GM21423 (cell line): ENCODE results near the gene TIAM1.
A peak's percentile ranks its signal among the peaks of the same experiment; 100 is the strongest.

ENCODE experiments used
- ATAC-seq: cut with Tn5 transposase; IDR thresholded peaks from one replicate; pipeline ENCODE4 v1.9.1; 2021; ENCODE audit warnings: mild to moderate bottlenecking, moderate library complexity; ENCODE audit not compliant: unreplicated experiment

TIAM1 gene

DNA sequence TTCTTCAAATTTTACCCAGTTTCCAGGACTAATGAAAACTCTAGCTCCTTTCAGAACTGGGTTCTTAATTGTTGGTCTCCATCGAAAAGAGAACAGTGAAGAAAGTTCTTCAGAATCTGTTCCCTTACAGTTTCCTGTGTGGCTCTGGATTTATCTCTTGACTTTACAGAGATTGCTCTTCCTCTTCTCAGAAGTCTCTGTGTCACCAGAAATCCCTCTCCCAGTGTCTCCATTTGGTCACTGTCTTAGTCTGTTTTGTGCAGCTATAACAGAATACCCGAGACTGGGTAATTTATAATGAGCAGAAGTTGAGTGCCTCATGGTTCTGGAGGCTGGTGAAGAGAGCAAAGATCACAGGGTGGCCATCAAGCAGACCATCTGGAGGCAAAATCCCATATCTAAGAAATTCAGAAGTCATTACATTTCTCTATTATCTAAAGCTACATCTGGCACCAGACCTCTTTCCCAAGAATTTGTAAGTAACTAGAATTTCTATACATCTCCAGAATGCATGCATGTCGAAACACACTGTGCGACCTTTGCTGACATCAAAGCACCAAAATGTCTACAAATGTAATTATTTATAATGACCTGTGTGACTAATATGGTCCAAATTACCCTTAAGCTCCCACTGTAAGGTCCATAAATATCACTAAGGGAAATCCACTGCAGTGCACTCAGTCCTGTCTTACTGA lies 240.3 kb downstream of the TIAM1 start:
- ATAC-seq, result no peak

DNA sequence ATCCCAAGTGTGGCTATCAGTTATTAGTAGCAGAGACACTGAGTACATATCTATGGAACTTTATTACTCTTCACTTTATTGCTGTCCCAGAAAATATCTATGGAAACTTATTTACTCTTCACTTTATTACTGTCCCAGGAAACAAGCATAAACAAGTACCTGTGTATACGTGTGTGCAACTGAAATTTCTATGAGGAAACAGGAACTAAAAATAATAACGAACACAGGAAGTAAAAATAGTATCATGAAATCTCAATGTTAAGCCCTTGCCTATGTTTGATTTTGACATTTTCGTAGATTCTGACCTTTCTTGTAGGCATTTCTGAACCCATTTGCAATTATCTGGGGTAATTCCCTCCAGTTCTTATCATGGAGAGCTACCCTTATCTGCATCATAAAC lies 240.9 kb downstream of the TIAM1 start:
- no peak for ATAC-seq

DNA sequence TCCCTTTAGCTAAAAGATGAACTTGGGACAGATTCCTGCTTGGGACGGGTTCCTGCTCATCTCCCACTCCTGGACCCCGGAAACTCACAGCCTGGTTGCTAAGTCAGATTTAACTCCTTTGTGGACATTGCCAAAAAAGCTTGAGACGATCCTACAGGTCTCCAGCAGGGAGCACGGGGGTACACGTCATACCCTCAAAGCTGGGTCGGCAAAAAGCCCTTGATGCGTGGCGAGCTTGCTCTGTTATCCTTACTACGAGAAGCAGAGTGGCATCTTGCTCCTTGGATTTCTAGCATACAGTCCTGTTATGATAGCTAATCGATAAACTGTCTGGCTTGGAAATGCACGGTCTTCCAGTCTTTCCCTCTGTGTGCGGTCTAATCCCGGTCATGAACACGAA lies 244.9 kb downstream of the TIAM1 start:
- ATAC-seq, result no peak

DNA sequence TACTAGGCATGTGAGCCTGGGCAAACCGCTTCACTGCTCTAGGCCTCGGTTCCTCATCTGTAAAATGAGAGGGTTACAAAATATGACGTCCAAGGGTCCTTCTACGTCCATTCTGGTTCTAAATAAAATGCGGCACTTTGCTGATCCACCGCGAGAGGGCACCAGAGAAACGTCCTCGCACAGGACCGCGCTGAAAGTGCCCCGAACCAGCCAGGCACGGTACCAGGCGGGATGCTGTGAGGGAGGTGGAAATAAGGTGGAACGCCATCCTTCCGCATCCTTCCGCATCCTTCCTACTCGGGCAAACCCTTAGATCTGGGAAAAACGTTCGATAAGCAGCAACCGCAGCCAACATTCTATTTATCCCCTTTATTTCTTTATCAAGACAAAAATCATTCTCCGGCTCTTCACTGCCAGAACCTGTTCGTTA lies 245.5 kb downstream of the TIAM1 start:
- peak; percentile 66 for ATAC-seq

DNA sequence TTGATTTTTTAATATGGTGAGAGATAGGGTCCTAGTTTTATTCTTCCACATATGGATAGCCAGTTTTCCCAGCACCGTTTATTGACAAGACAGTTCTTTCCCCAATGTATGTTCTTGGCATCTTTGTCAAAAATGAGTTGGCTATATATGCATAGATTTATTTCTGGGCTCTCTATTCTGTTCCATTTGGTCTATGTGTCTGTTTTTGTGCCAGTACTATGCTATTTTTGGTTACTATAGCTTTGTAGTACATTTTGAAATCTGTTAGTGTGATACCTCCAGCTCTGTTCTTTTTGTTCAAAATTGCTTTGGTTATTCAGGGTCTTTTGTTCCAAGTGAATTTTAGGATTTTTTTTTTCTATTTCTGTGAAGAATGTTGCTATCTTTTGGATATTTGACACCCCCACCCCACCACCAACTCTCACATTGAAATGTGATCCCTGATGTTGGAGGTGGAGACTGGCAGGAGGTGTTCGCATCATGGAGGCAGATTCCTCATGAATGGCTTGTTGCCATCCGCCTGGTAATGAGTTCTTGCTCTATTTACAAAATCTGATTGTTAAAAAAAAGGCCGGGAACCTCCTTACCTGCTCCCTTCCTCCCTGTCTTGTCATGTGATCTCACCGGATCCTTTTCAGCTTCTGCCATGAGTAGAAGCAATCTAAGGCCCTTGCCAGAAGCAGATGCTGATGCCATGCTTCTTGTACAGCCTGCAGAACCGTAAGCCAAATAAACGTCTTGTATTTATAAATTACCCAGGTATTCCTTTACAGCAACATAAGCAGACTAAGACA lies 251.0 kb downstream of the TIAM1 start:
- ATAC-seq, result no peak

DNA sequence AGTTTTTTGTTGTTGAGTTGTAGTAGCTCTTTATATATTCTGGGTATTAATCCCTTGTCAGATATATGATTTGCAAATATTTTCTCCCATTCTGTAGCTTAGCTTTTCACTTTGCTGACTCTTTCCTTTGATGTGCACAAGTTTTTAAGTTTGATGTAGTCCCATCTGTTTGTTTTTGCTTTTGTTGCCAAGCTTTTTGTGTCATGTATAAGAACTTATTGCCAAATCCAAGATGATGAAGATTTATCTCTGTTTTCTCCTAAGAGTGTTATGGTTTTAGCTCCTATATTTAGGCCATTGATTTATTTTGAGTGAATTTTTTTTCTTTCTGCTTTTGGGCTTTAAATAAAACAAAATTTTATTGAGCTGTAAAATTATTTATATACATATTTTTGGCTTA lies 253.7 kb downstream of the TIAM1 start:
- no peak for ATAC-seq

DNA sequence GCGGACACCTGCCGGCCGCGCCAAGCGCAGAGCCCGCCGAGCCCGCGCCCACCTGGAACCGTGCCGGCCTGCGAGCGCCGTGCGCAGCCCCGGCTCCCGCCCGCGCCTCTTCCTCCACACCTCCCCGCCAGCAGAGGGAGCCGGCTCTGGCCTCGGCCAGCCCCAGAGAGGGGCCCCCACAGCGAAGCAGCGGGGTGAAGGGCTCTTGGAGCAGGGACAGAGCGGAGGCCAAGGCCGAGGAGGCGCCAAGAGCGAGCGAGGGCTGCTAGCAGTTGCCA lies 255.6 kb downstream of the TIAM1 start:
- ATAC-seq, result no peak

DNA sequence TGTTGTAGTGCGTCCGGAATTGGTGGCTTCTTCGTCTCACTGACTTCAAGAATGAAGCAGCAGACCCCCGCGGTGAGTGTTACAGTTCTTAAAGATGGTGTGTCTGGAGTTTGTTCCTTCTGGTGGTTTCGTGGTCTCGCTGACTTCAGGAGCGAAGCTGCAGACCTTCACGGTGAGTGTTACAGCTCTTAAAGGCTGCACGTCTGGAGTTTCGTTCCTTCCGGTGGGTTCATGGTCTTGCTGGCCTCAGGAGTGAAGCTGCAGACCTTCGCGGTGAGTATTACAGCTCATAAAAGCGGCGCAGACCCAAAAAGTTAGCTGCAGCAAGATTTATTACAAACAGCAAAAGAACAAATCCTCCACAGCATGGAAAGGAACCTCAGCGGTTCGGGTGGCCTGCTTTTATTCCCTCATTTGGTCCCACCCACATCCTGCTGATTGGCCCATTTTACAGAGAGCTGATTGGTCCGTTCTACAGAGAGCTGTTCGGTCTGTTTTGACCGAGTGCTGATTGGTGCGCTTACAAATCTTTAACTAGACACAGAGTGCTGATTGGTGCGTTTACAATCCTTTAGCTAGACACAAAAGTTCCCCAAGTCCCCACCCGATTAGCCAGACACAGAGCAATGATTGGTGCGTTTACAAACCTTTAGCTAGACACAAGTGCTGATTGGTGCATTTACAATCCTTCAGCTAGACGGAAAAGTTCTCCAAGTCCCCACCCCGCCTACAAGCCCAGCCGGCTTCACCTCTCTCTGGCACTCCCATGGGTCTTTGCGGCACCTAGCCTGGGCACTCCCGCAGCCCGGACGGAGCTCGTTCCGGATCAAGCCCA lies 256.2 kb downstream of the TIAM1 start:
- ATAC-seq, result no peak

DNA sequence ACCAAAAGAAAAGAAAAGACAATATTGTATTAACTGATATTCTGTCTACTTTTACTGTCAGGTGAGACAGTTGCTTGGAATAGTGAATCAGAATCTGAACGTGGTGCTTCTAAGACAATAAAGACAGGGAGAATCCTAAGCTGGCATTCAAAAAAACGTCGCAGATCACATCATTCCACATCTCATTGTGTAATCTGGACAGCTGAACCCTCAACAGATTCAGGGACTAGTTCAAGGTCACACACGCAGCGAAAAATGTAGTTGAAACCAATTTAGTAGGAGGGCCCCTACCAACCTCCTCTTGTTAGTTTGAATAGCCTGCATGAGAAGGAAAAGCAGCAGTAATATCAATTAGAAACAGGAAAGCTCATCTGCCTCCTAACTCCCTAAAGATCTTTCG lies 259.4 kb downstream of the TIAM1 start:
- ATAC-seq, result no peak

DNA sequence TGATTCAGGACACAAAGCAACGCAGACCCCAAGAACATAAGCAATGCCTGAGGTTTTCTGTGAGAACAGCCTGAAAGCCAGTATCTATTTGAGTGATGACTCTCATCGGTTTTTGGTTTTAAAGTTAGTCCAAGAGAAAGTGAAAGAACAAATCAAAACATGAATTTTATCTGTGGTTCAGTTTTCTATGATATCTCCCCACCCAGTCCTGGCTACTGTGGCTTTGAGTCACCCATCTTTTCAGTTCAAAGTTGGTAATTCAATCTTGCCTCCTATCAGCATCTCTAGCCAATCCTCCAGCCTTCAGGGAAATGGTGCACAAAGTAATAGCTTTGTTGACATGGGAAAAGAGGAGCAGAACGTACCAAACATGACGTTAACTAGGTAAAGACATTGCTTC lies 265.3 kb downstream of the TIAM1 start:
- ATAC-seq, result peak; percentile 60

DNA sequence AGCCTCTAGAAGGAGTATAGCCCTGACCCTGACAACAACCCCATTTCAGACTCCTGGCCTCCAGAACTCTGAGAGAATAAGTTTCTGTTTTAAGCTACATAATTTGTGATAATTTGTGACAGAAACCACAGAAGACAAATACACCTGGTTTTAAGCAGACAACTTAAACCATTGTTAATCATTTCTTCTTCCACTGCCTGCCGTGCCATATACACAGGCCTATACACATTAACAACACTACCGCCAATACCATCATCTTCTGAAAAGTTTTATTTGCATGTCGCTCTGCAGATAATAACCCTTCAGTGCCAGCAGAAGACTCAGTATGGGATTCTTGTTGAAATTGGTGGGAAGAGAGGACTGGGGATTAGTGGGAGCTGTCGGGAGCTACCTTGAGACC lies 265.8 kb downstream of the TIAM1 start:
- no peak for ATAC-seq

DNA sequence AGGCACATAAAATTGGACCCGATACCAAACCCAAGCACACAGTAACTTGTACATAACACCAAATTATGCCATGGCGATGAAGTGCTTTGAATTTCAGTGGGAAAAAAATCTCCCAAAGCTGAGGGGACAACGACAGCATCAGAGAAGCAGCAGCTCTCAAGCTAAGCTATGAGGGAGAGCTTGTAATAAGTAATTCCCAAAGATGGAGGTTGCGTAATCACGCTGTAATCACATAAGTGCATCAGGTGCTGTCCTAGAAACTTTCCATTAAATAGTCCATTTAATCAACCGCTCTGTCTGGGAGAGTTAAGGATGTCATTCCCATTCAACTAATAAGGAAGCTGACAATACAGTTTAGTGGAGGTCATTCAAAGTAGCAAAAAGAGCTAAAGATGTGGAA lies 268.2 kb downstream of the TIAM1 start:
- ATAC-seq, result no peak

DNA sequence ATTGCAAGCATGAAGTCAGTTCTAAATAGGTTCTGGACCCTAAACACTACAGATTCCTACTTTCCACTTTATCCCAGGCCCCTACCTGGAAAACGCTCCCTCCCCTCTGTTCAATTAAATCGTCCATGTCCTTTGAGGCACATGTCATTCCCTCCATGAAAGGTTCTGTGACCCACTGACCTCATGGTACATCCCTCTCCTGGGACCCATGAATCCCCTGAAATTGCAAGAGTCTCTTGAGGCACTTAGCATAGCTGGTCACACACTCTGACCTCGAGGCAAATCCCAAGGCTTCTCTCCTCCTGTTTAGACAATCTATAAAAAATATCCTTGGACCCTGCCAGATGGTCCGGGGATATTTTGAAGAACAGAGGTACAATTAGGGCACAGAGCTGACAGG lies 271.5 kb downstream of the TIAM1 start:
- no peak for ATAC-seq
